Mammary epithelial cell (primary cell): ENCODE data around the gene SVIL.

Source experiments
- CTCF ChIP-seq, 2 donors: IDR thresholded peaks in 1 of 2; conservative IDR thresholded peaks in 1 of 2; 2 replicates each; pipeline ENCODE4 v1.5.1; 2011 to 2012; ENCODE audit warnings: inconsistent platforms in 2 of 2, low read length in 2 of 2, mild to moderate bottlenecking in 2 of 2, control low read depth in 1 of 2, low read depth in 1 of 2; ENCODE audit not compliant: insufficient read depth in 1 of 2; ENCODE audit errors: extremely low read depth in 1 of 2
- EZH2 ChIP-seq: IDR thresholded peaks from 2 replicates; pipeline ENCODE4 v1.6.1; 2012; ENCODE audit warnings: low read length, inconsistent platforms, borderline replicate concordance

DNA sequence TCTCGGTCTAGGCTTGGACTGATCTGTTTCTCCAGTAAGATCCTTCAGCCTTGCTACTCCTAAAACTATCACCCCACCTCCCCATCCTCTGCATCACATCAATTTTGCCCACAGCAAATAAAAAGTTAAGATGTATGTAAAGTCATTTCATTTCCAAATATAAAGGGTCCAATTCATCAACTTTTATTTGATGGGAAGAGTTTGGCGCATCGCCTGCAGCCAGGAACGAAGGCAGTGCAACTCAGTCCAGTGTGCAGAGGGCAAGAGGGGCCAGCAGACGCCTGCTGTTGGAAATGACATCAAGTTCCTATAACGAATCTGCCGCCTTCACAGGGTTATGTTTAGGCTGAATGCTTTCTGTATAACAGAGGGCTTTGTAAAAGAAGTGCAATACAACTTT is 97.0 kb downstream of the SVIL start:
- no peak for TF ChIP-seq CTCF (conservative IDR thresholded peaks at IDR 0.05 in 1 of 2, IDR thresholded peaks at IDR 0.05 in 1 of 2; ENCODE audit: extremely low read depth in 1 of 2, insufficient read depth in 1 of 2, low read depth in 1 of 2, low read length in 2 of 2)
- no peak for TF ChIP-seq EZH2
